Measurements from ENCODE around the gene SUPT3H.

GRCh38 chr6:44811456-44811855 lies 566.3 kb downstream of the SUPT3H start:
- TF ChIP-seq CTCF (IDR thresholded peaks at IDR 0.05) (no peak), POLR2A (IDR thresholded peaks at IDR 0.05) (no peak)
